GM21360 (cell line): Measurements from ENCODE around the gene HELB.

ENCODE experiments used
- ATAC-seq: cut with Tn5 transposase; IDR thresholded peaks from one replicate; pipeline ENCODE4 v1.9.1; 2021; ENCODE audit warnings: mild to moderate bottlenecking, moderate library complexity; ENCODE audit not compliant: unreplicated experiment

The HELB gene

DNA sequence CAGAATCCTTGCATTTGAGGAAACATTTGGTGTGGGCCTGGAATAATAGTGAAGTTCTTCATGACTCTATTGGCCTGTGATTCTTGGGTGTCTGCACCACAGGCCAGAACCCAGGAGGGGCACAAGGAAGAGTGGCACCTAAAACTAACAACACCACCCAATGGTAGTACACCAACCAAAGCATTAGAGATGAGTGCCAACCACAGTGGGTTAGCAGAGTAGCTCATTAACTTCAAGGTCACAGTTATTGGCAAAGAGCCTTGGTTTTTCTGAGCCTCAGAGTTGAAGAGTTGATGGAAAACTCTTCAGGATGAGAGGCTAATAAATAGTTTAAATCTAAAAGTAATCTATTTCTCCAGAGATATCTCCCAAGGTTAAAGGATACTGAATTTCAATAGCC lies 57.0 kb downstream of the HELB start:
- ATAC-seq = no peak

GRCh38 chr12:66361703-66362102 lies 59.4 kb downstream of the HELB start:
- no peak for ATAC-seq

GRCh38 chr12:66365718-66366490 lies 63.6 kb downstream of the HELB start:
- ATAC-seq = no peak

DNA sequence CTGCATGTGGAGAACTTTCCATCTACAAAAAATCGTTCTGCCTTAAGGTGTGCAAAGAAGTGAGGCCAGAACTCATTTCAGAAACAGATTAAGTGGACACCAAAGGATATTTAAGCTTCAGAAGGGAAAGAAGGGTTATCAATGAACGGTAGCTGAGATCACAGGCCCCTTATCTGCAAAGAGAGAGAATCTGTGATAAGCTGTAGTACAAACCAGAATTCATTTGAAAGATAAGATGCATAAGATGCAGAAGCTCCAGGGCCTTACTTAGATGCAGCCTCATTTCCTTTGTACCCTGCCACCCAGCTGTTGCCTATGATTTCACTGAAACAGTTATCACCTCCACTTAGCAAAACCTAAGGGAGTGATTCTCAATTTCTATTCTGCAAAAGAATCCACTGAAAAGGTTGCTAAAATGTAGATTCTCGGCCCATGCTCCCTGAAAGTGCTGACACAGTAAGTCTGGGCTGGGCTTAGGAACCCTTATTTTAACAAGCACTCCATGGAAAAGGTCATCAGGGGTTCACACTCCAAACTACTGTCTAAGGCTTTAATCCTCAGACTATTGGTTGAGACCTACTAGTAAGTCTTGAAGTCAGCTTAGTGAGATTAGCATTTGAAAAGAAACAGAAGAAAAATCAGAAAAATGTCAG lies 64.8 kb downstream of the HELB start:
- no peak for ATAC-seq

- ATAC-seq = no peak
Measured at GRCh38 chr12:66371982-66372381, 69.7 kb downstream of the HELB start.

- ATAC-seq = no peak
Measured at GRCh38 chr12:66375560-66375959, 73.3 kb downstream of the HELB start.

GRCh38 chr12:66379616-66380015 lies 77.3 kb downstream of the HELB start:
- no peak for ATAC-seq

- no peak for ATAC-seq
Measured at GRCh38 chr12:66380769-66381535, 78.7 kb downstream of the HELB start.

GRCh38 chr12:66387117-66387516 lies 84.8 kb downstream of the HELB start:
- ATAC-seq = no peak
